BJ (cell line): ENCODE measurements around the gene TRABD2A. TPM values are rescaled to one million over a fixed set of nuclear protein-coding genes. Genes with fewer than 3 reads are reported as not detected.

ENCODE experiments used
- CTCF ChIA-PET: fragments of 350-600 bp; formaldehyde crosslinking; extraction: SDS; loops from one replicate; lab custom pipeline; 2021; ENCODE audit warnings: antibody characterized with exemption, inconsistent platforms; lab: Yijun Ruan, JAX
- POLR2A ChIA-PET: fragments of 300-600 bp; sonication (Branson Sonifier 250); formaldehyde crosslinking; extraction: SDS; loops from one replicate; lab custom pipeline; 2021; ENCODE audit warnings: antibody characterized with exemption; lab: Charles Lee
- DNase-seq: peaks from one replicate; pipeline ENCODE4 v3.0.0-alpha.2; 2011; ENCODE audit warnings: low read depth
- H3K27me3 ChIP-seq: 2 replicates; pipeline ENCODE4 v1.6.0; 2011; ENCODE audit warnings: low read length; ENCODE audit not compliant: control insufficient read depth, insufficient read depth
- H3K36me3 ChIP-seq: 2 replicates; pipeline ENCODE4 v1.5.1; 2011; ENCODE audit warnings: low read length; ENCODE audit not compliant: control insufficient read depth, insufficient read depth
- H3K4me3 ChIP-seq: 2 replicates; pipeline ENCODE4 v1.5.1; 2011; ENCODE audit warnings: low read depth, mild to moderate bottlenecking, control low read depth, low read length
- CTCF ChIP-seq: IDR thresholded peaks from 2 replicates; pipeline ENCODE4 v1.5.1; 2011; ENCODE audit warnings: low read depth, mild to moderate bottlenecking, control low read depth, inconsistent platforms, low read length, moderate library complexity; ENCODE audit not compliant: insufficient read depth
- polyA plus RNA-seq: library from polyadenylated mRNA; depleted of rRNA; stranded (reverse); fragments of >200 nt; gene quantifications from 2 replicates; pipeline ENCODE4 v1.2.3, GENCODE V29; 2011

Gene TRABD2A
- polyA plus RNA-seq, 1 experiment: 3.8 TPM

DNA sequence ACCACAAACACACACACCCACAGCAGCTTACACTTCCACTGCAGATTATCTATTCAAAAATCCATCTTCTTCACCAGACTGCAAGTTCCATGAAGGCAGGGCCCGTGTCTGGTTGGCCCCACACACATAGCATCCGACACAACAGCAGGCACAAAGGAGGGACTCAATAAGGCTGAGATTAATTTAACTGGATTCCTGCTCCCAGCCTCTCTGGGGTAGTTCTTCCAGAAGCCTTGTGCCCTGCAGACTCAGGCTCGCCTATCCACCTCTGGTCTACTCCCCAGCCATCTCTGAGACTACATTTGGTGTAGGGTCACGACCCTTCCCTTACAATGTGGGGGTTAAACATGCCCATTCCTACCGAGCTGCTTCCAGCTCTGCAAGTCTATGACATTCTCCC lies 57.7 kb downstream of the TRABD2A start:
- no peaks in the 10 kb centered on the region; the same call in 1 of the 2 replicates for H3K27me3 ChIP-seq
- no peak for TF ChIP-seq CTCF
- DNase-seq: no peak
- H3K36me3 ChIP-seq: no peaks in the 10 kb centered on the region
- CTCF ChIA-PET: no interaction called here
- no peak overlapping the region for H3K4me3 ChIP-seq
- POLR2A ChIA-PET: no interaction called here

DNA sequence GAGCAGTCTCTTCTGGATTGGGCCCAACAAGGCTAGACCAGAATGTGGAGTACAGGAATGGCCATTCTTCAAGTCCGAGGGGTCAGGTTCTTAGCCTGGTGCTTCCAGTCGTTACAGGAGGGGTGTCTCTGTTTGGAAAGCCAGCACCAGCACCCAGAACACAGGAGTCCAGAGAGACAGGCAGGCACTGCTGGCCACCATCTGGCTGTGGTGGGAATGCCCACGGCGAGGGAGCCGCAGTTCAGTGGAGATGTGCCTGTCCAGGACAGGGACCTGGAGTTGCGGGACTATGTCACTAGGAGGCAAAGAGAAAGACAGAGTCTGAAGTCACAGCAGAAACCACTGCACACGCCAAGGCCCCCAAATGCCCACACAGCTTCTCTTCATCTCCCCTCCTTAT lies 59.1 kb downstream of the TRABD2A start:
- POLR2A ChIA-PET: no interaction called here
- Histone ChIP-seq H3K36me3 (no peaks in the 10 kb centered on the region), H3K27me3 (no peaks in the 10 kb centered on the region), H3K4me3 (no peak overlapping the region)
- CTCF ChIA-PET: no interaction called here
- DNase-seq: no peak
- no peak for TF ChIP-seq CTCF

DNA sequence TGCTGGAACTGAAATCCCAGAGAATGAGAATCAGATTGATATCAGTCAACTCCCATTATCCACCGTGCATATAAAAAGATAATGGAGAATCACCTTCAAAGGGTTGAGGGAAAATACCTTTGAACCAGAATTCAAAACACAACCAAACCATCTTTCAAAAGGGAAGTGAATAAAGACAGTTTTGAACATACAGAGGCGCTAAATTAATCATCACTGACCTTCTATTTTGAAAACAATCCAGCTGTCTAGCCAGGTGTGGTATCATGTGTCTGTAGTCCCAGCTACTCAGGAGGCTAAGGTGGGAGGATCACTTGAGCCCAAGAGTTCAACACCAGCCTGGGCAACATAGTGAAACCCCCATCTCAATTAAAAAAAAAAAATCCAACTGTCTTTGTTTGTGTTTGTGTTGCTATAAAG lies 63.6 kb downstream of the TRABD2A start:
- ChIA-PET CTCF (interaction anchor here (1.1 kb wide), 1 partner anchor 24 kb away, joined by 3 read pairs; no protein-coding TSS in a partner anchor), POLR2A (no interaction called here)
- Histone ChIP-seq H3K4me3 (no peak overlapping the region), H3K36me3 (no peaks in the 10 kb centered on the region), H3K27me3 (no peaks in the 10 kb centered on the region)
- no peak for TF ChIP-seq CTCF
- no peak for DNase-seq

DNA sequence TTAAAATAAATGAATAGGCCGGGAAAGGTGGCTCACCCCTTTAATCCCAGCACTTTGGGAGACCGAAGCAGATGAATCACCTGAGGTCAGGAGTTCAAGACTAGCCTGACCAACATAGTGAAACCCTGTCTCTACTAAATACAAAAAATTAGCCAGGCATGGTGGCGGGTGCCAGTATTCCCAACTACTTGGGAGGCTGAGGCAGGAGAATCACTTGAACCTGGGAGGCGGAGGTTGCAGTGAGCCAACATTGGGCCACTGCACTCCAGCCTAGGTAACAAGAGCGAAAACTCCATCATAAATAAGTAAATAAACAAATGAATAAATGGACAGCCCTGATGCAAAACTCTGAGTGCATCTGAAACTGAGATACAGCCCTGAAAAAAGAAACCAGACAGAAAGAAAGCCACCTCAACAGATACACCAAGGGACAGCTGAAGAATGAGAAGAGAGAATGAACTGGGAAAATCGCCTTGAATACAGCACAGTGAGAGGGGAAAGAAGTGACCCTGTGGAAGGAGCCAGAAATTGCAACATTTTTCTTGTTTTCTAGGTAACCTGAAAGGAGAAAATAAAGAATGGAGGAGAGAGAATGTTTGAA lies 64.4 kb downstream of the TRABD2A start:
- no peak for DNase-seq
- Histone ChIP-seq H3K4me3 (no peak overlapping the region), H3K27me3 (no peaks in the 10 kb centered on the region), H3K36me3 (no peaks in the 10 kb centered on the region)
- CTCF ChIA-PET: no interaction called here
- TF ChIP-seq CTCF: no peak
- POLR2A ChIA-PET: no interaction called here

GRCh38 chr2:84815146-84815545 lies 65.7 kb downstream of the TRABD2A start:
- TF ChIP-seq CTCF: no peak

More at GRCh38 chr2:84815146-84815545, 65.7 kb downstream of the TRABD2A start:
- Histone ChIP-seq H3K36me3 (no peaks in the 10 kb centered on the region), H3K4me3 (no peak overlapping the region), H3K27me3 (no peaks in the 10 kb centered on the region)
- ChIA-PET POLR2A (no interaction called here), CTCF (no interaction called here)
- no peak for DNase-seq
